SK-N-SH treated with all-trans-retinoic acid at 6 μM for 48 hours (cell line): Measurements from ENCODE around the gene OLFML3.

ENCODE experiments used
- ATAC-seq: fragments of 200-7000 bp; cut with Tn5 transposase; 3 replicates; pipeline ENCODE4 v1.9.1; 2020; ENCODE audit warnings: mild to moderate bottlenecking, moderate library complexity
- ARNTL ChIP-seq: fragments of 450-650 bp; formaldehyde crosslinking; IDR thresholded peaks from 2 replicates; pipeline ENCODE4 v1.5.0; 2020; ENCODE audit warnings: low read depth, mild to moderate bottlenecking, moderate library complexity, borderline replicate concordance
- BACH2 ChIP-seq: fragments of 250-450 bp; sonication (Bioruptor Pico); IDR thresholded peaks from 2 replicates; pipeline ENCODE4 v1.9.0; 2021; ENCODE audit warnings: mild to moderate bottlenecking, borderline replicate concordance
- ESRRG ChIP-seq: fragments of 250-450 bp; sonication (Bioruptor Pico); IDR thresholded peaks from 2 replicates; pipeline ENCODE4 v1.6.1; 2021; ENCODE audit warnings: mild to moderate bottlenecking
- GLIS3 ChIP-seq: fragments of 250-450 bp; sonication (Bioruptor Pico); IDR thresholded peaks from 2 replicates; pipeline ENCODE4 v1.5.0; 2020; ENCODE audit warnings: mild to moderate bottlenecking, moderate library complexity
- ISL1 ChIP-seq: fragments of 250-450 bp; sonication (Bioruptor Pico); IDR thresholded peaks from 2 replicates; pipeline ENCODE4 v2.1.2; 2022; ENCODE audit warnings: mild to moderate bottlenecking, moderate library complexity
- OSR1 ChIP-seq: fragments of 250-450 bp; sonication (Bioruptor Pico); IDR thresholded peaks from 2 replicates; pipeline ENCODE4 v1.8.0; 2022; ENCODE audit warnings: moderate library complexity, mild to moderate bottlenecking, inconsistent platforms
- RARB ChIP-seq: fragments of 250-450 bp; sonication (Bioruptor Pico); IDR thresholded peaks from 2 replicates; pipeline ENCODE4 v1.8.0; 2021; ENCODE audit warnings: mild to moderate bottlenecking, moderate library complexity
- SNAI2 ChIP-seq: fragments of 250-450 bp; sonication (Bioruptor Pico); IDR thresholded peaks from 2 replicates; pipeline ENCODE4 v1.5.0; 2020; ENCODE audit warnings: mild to moderate bottlenecking, moderate library complexity
- TCF4 ChIP-seq: fragments of 250-450 bp; sonication (Bioruptor Pico); IDR thresholded peaks from 2 replicates; pipeline ENCODE4 v1.8.0; 2021; ENCODE audit warnings: mild to moderate bottlenecking, moderate library complexity, borderline replicate concordance
- TOX ChIP-seq: fragments of 250-450 bp; sonication (Bioruptor Pico); IDR thresholded peaks from 2 replicates; pipeline ENCODE4 v1.8.0; 2021; ENCODE audit warnings: mild to moderate bottlenecking, moderate library complexity, borderline replicate concordance
- ZC3H10 ChIP-seq: fragments of 250-450 bp; sonication (Bioruptor Pico); IDR thresholded peaks from 2 replicates; pipeline ENCODE4 v1.5.1; 2021; ENCODE audit warnings: mild to moderate bottlenecking, moderate library complexity
- ZFP3 ChIP-seq: fragments of 250-450 bp; sonication (Bioruptor Pico); IDR thresholded peaks from 2 replicates; pipeline ENCODE4 v1.5.0; 2020; ENCODE audit warnings: mild to moderate bottlenecking, moderate library complexity
- ZFP30 ChIP-seq: fragments of 450-650 bp; formaldehyde crosslinking; IDR thresholded peaks from 2 replicates; pipeline ENCODE4 v1.5.0; 2022; ENCODE audit warnings: mild to moderate bottlenecking, moderate library complexity
- ZNF565 ChIP-seq: fragments of 450-650 bp; formaldehyde crosslinking; conservative IDR thresholded peaks from 2 replicates; pipeline ENCODE4 v1.5.0; 2020; ENCODE audit warnings: low read depth, mild to moderate bottlenecking, moderate library complexity
- ZNF70 ChIP-seq: fragments of 450-650 bp; formaldehyde crosslinking; IDR thresholded peaks from 2 replicates; pipeline ENCODE4 v1.5.0; 2020; ENCODE audit warnings: mild to moderate bottlenecking, moderate library complexity
- ZNF8 ChIP-seq: fragments of 450-650 bp; formaldehyde crosslinking; IDR thresholded peaks from 2 replicates; pipeline ENCODE4 v1.5.0; 2020; ENCODE audit warnings: mild to moderate bottlenecking, moderate library complexity
- TF ChIP-seq, protein P1 (sequence below): fragments of 250-450 bp; sonication (Bioruptor Pico); IDR thresholded peaks from 2 replicates; pipeline ENCODE4 v1.5.1; 2020; ENCODE audit warnings: low read depth, mild to moderate bottlenecking, moderate library complexity
- TF ChIP-seq, protein P2 (sequence below): fragments of 250-450 bp; sonication (Bioruptor Pico); IDR thresholded peaks from 2 replicates; pipeline ENCODE4 v1.8.0; 2021; ENCODE audit warnings: low read depth, mild to moderate bottlenecking, moderate library complexity, borderline replicate concordance
- TF ChIP-seq, protein P3 (sequence below): fragments of 250-450 bp; sonication (Bioruptor Pico); IDR thresholded peaks from 2 replicates; pipeline ENCODE4 v1.5.1; 2021; ENCODE audit warnings: mild to moderate bottlenecking, moderate library complexity
- TF ChIP-seq, protein P4 (sequence below): fragments of 250-450 bp; sonication (Bioruptor Pico); IDR thresholded peaks from 2 replicates; pipeline ENCODE4 v1.8.0; 2020; ENCODE audit warnings: mild to moderate bottlenecking, moderate library complexity, borderline replicate concordance

The OLFML3 gene

DNA sequence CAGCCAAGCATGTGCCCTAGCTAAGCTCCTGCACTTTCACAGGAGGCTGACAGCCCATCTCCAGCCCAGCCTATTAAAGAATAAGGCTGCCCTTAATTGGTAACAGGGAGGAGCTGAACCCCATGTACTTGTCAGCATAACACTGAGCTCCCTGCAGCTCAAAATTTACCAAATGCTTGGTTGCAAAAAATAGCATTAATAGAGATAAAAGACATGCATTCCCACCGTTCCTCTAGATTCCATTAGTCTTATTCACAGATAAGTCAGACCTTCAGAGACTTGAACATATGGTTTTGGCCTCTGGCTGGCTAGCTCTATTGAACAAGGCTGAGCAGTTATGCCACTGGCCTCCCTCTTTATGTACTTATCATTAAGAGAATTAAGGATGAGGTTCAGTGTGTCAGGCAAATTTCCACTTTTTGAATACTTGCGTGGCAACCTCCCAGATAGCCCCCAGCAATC lies 29.2 kb downstream of the OLFML3 start (continued):
- TF ChIP-seq, protein P1, sequence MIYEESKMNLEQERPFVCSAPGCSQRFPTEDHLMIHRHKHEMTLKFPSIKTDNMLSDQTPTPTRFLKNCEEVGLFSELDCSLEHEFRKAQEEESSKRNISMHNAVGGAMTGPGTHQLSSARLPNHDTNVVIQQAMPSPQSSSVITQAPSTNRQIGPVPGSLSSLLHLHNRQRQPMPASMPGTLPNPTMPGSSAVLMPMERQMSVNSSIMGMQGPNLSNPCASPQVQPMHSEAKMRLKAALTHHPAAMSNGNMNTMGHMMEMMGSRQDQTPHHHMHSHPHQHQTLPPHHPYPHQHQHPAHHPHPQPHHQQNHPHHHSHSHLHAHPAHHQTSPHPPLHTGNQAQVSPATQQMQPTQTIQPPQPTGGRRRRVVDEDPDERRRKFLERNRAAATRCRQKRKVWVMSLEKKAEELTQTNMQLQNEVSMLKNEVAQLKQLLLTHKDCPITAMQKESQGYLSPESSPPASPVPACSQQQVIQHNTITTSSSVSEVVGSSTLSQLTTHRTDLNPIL (CRISPR knock-in tag): no peak
- TF ChIP-seq ISL1 (CRISPR knock-in tag): no peak
- no peak for TF ChIP-seq OSR1
- TF ChIP-seq ZFP30 (CRISPR knock-in tag): no peak
- no peak for TF ChIP-seq BACH2 (CRISPR knock-in tag)
- TF ChIP-seq RARB (CRISPR knock-in tag): no peak
- TF ChIP-seq, protein P2, sequence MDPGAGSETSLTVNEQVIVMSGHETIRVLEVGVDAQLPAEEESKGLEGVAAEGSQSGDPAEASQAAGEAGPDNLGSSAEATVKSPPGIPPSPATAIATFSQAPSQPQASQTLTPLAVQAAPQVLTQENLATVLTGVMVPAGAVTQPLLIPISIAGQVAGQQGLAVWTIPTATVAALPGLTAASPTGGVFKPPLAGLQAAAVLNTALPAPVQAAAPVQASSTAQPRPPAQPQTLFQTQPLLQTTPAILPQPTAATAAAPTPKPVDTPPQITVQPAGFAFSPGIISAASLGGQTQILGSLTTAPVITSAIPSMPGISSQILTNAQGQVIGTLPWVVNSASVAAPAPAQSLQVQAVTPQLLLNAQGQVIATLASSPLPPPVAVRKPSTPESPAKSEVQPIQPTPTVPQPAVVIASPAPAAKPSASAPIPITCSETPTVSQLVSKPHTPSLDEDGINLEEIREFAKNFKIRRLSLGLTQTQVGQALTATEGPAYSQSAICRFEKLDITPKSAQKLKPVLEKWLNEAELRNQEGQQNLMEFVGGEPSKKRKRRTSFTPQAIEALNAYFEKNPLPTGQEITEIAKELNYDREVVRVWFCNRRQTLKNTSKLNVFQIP (CRISPR knock-in tag): no peak
- TF ChIP-seq ZC3H10 (CRISPR knock-in tag): no peak

DNA sequence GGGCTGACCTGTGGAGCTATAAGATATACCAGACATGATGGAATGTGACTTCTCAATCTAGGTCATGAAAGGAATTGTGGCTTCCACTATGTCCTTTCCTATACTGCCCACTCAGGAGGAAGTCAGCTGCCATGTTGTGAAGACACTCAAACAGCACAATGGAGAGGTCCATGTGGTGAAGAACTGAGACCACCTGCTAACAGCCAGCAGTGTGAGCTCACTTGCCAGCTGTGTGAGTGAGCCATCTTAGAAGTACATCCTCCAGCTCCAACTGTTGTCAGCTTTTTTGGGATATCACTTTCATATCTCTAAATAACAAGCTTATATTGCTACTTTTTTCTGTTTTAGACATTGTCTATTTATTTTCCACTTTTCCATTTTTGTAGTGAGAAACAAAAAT lies 29.7 kb downstream of the OLFML3 start:
- no peak for TF ChIP-seq ZNF8 (CRISPR knock-in tag)
- no peak for TF ChIP-seq ZC3H10 (CRISPR knock-in tag)
- no peak for TF ChIP-seq ZFP3 (CRISPR knock-in tag)
- TF ChIP-seq GLIS3 (CRISPR knock-in tag): no peak
- TF ChIP-seq ZNF565 (CRISPR knock-in tag): no peak
- TF ChIP-seq ARNTL (CRISPR knock-in tag): no peak
- no peak for TF ChIP-seq ISL1 (CRISPR knock-in tag)
- TF ChIP-seq SNAI2 (CRISPR knock-in tag): no peak
- TF ChIP-seq, protein P3, sequence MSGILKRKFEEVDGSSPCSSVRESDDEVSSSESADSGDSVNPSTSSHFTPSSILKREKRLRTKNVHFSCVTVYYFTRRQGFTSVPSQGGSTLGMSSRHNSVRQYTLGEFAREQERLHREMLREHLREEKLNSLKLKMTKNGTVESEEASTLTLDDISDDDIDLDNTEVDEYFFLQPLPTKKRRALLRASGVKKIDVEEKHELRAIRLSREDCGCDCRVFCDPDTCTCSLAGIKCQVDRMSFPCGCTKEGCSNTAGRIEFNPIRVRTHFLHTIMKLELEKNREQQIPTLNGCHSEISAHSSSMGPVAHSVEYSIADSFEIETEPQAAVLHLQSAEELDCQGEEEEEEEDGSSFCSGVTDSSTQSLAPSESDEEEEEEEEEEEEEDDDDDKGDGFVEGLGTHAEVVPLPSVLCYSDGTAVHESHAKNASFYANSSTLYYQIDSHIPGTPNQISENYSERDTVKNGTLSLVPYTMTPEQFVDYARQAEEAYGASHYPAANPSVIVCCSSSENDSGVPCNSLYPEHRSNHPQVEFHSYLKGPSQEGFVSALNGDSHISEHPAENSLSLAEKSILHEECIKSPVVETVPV (CRISPR knock-in tag): no peak
- ATAC-seq: no peak; the same call in 2 of the 3 replicates

DNA sequence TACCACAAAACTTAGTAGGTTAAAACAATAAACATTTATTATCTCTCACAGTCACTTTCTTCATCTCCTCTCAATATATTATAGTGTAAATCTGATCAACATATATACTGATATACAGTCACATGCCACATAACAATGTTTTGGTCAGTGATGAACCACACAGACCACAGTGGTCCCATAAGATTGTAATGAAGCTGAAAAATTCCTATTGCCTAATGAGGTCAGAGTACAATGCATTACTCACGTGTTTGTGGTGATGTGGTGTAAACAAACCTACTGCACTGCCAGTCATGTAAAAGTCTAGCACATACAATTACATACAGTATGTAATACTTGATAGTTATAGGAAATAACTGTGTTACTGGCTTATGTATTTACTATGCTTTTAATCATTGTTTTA lies 30.1 kb downstream of the OLFML3 start:
- TF ChIP-seq TOX (CRISPR knock-in tag) (no peak), ESRRG (CRISPR knock-in tag) (no peak), GLIS3 (CRISPR knock-in tag) (no peak), ZC3H10 (CRISPR knock-in tag) (no peak), ZNF70 (CRISPR knock-in tag) (no peak), ARNTL (CRISPR knock-in tag) (no peak), ZNF8 (CRISPR knock-in tag) (no peak)
- TF ChIP-seq, protein P4, sequence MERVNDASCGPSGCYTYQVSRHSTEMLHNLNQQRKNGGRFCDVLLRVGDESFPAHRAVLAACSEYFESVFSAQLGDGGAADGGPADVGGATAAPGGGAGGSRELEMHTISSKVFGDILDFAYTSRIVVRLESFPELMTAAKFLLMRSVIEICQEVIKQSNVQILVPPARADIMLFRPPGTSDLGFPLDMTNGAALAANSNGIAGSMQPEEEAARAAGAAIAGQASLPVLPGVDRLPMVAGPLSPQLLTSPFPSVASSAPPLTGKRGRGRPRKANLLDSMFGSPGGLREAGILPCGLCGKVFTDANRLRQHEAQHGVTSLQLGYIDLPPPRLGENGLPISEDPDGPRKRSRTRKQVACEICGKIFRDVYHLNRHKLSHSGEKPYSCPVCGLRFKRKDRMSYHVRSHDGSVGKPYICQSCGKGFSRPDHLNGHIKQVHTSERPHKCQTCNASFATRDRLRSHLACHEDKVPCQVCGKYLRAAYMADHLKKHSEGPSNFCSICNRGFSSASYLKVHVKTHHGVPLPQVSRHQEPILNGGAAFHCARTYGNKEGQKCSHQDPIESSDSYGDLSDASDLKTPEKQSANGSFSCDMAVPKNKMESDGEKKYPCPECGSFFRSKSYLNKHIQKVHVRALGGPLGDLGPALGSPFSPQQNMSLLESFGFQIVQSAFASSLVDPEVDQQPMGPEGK (CRISPR knock-in tag): no peak
- no peak for ATAC-seq

DNA sequence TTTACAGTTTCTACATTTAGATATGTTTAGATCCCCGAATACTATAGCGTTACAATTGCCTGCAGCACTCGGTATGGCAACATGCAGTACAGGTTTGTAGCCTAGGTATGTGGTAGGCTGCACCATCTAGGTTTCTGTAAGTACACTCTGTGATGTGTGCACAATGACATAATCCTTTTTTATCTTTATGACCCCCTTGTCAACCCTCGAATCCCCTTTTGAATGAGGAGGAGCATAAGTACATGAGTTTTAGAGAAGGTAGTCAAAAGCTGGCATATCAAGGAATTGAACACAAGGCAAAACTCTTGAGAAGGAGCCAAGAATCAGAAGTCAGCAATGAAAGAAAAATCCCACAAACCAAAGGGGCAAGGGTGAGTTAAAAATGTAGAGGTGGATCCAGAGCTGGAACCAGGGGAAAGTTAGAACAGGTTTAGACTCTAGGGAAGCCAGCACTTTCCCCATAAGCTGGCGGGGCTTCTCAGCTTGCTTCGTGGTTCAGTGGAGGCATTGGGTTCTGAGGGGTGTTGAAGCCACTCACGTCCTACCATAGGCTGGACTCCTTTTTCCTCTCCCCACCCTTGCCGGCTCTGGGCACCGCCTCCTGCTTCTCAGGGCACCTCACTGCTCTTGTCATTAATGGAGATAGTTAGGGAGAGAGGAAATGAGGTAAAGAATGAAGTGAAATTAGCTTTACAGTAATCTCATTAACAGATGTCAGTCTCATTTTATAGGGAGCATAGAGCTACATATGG lies 31.3 kb downstream of the OLFML3 start:
- TF ChIP-seq, protein P1 (CRISPR knock-in tag): no peak
- TF ChIP-seq TCF4 (CRISPR knock-in tag) (no peak), TOX (CRISPR knock-in tag) (no peak), GLIS3 (CRISPR knock-in tag) (no peak), ZNF8 (CRISPR knock-in tag) (no peak), ISL1 (CRISPR knock-in tag) (no peak), OSR1 (no peak)
- TF ChIP-seq, protein P3 (CRISPR knock-in tag): no peak
- TF ChIP-seq, protein P4 (CRISPR knock-in tag): no peak
- no peak for ATAC-seq
